Mammary microvascular endothelial cell (primary cell): ENCODE measurements around the gene HIPK2. TPM values are rescaled to one million over a fixed set of nuclear protein-coding genes. Genes with fewer than 3 reads are reported as not detected.

ENCODE experiments used
- total RNA-seq: library from RNA; depleted of rRNA; stranded (reverse); fragments of >200 nt; gene quantifications from 2 replicates; pipeline ENCODE4 v1.2.3, GENCODE V29; 2015

The HIPK2 gene
- total RNA-seq, result 13.6 and 17.0 TPM in 2 replicates

GRCh38 chr7:139777948-139778841 is at the start of gene HIPK2:
Gene HIPK2 (minus strand): TSS chr7:139777998. CDS start chr7:139777623, 375 bp downstream.

GRCh38 chr7:139523199-139523941 is 254.4 kb downstream of the HIPK2 start, which contains the start of gene CLEC2L:
Gene CLEC2L (plus strand): TSS chr7:139523685. CDS start chr7:139523928, 243 bp downstream.

Other genes starting within 250 kb of the HIPK2 start
- gene TBXAS1, start 51.3 kb upstream of the HIPK2 start, total RNA-seq, result 0.67 and 1.7 TPM in 2 replicates